Neural cell (in vitro differentiated cells): ENCODE data around the gene ARHGAP29. TPM values are rescaled to one million over a fixed set of nuclear protein-coding genes. Genes with fewer than 3 reads are reported as not detected.

ENCODE experiments used
- H2AFZ ChIP-seq: fragments of 200-600, 300-800 bp; sonication (generic), shearing (Covaris generic); 2 replicates; pipeline ENCODE4 v1.6.0; 2014; ENCODE audit warnings: low read depth, mild to moderate bottlenecking, antibody characterized with exemption, low read length, moderate library complexity
- H3F3A ChIP-seq: fragments of 200-600 bp; shearing (Covaris generic); 2 replicates; pipeline ENCODE4 v1.6.1; 2016; ENCODE audit warnings: mild to moderate bottlenecking, moderate library complexity, mixed read lengths, antibody characterized with exemption, low read length; ENCODE audit not compliant: insufficient read depth, poor library complexity, severe bottlenecking
- H3K27ac ChIP-seq: fragments of 200-600, 300-800 bp; sonication (generic), shearing (Covaris generic); 2 replicates; pipeline ENCODE4 v1.5.1; 2014; ENCODE audit warnings: mild to moderate bottlenecking, low read length, moderate library complexity
- H3K27me3 ChIP-seq: fragments of 300-800, 200-600 bp; sonication (generic), shearing (Covaris generic); 2 replicates; pipeline ENCODE4 v1.6.0; 2014; ENCODE audit warnings: mild to moderate bottlenecking, low read depth, low read length, moderate library complexity; ENCODE audit not compliant: insufficient read depth
- H3K36me3 ChIP-seq: fragments of 300-800, 200-600 bp; sonication (generic), shearing (Covaris generic); 2 replicates; pipeline ENCODE4 v1.5.1; 2014; ENCODE audit warnings: mild to moderate bottlenecking, antibody characterized with exemption, low read length, moderate library complexity; ENCODE audit not compliant: insufficient read depth
- H3K4me2 ChIP-seq: fragments of 300-800, 200-600 bp; sonication (generic), shearing (Covaris generic); 2 replicates; pipeline ENCODE4 v1.6.0; 2014; ENCODE audit warnings: mild to moderate bottlenecking, low read length
- H3K4me3 ChIP-seq: fragments of 300-800, 200-600 bp; sonication (generic), shearing (Covaris generic); 2 replicates; pipeline ENCODE4 v1.5.1; 2014; ENCODE audit warnings: mild to moderate bottlenecking, low read length, moderate library complexity
- H3K79me2 ChIP-seq: fragments of 200-600 bp; shearing (Covaris generic); replicated peaks from 2 replicates; pipeline ENCODE4 v1.6.0; 2014; ENCODE audit warnings: mild to moderate bottlenecking, low read length, moderate library complexity; ENCODE audit not compliant: insufficient read depth
- H3K9ac ChIP-seq: fragments of 300-800, 200-600 bp; sonication (generic), shearing (Covaris generic); 2 replicates; pipeline ENCODE4 v1.6.1; 2016; ENCODE audit warnings: mild to moderate bottlenecking, low read length, mixed read lengths
- H3K9me2 ChIP-seq: fragments of 200-600 bp; shearing (Covaris generic); 2 replicates; pipeline ENCODE4 v1.6.1; 2016; ENCODE audit warnings: mild to moderate bottlenecking, low read length, mixed read lengths; ENCODE audit not compliant: insufficient read depth
- H3K9me3 ChIP-seq: fragments of 200-600, 300-800 bp; sonication (generic), shearing (Covaris generic); 2 replicates; pipeline ENCODE4 v1.6.1; 2016; ENCODE audit warnings: mild to moderate bottlenecking, mixed run types, low read length, moderate library complexity, mixed read lengths
- H4K20me1 ChIP-seq: fragments of 200-600 bp; shearing (Covaris generic); 2 replicates; pipeline ENCODE4 v1.6.1; 2016; ENCODE audit warnings: mild to moderate bottlenecking, mixed run types; ENCODE audit not compliant: insufficient read depth
- EP300 ChIP-seq: fragments of 450-650 bp; conservative IDR thresholded peaks from 2 replicates; pipeline ENCODE4 v1.6.1; 2014; ENCODE audit warnings: antibody characterized with exemption, mild to moderate bottlenecking, moderate library complexity; ENCODE audit not compliant: poor library complexity, severe bottlenecking
- EZH2 ChIP-seq: fragments of 200-600, 300-800 bp; shearing (Covaris generic), sonication (generic); IDR thresholded peaks from 2 replicates; pipeline ENCODE4 v1.6.1; 2014; ENCODE audit warnings: antibody characterized with exemption, low read length, borderline replicate concordance, mild to moderate bottlenecking; ENCODE audit not compliant: insufficient read depth, poor library complexity, severe bottlenecking
- MXI1 ChIP-seq: fragments of 450-650 bp; conservative IDR thresholded peaks from 2 replicates; pipeline ENCODE4 v1.6.1; 2014; ENCODE audit warnings: antibody characterized with exemption, mild to moderate bottlenecking; ENCODE audit not compliant: poor library complexity, severe bottlenecking
- POLR2AphosphoS5 ChIP-seq: IDR thresholded peaks from 2 replicates; pipeline ENCODE4 v1.6.1; 2012
- RAD21 ChIP-seq: fragments of 450-650 bp; conservative IDR thresholded peaks from 2 replicates; pipeline ENCODE4 v1.6.1; 2014; ENCODE audit warnings: antibody characterized with exemption, mild to moderate bottlenecking, moderate library complexity
- SMC3 ChIP-seq: fragments of 450-650 bp; conservative IDR thresholded peaks from 2 replicates; pipeline ENCODE4 v1.6.1; 2014; ENCODE audit warnings: antibody characterized with exemption, mild to moderate bottlenecking, moderate library complexity; ENCODE audit not compliant: poor library complexity
- TAF1 ChIP-seq: IDR thresholded peaks from 2 replicates; pipeline ENCODE4 v1.6.1; 2012; ENCODE audit warnings: low read depth
- polyA plus RNA-seq: library from polyadenylated mRNA; depleted of rRNA; stranded (reverse); fragments of >200 nt; gene quantifications from 2 replicates; pipeline ENCODE4 v1.2.3, GENCODE V29; 2014
- TF ChIP-seq, protein P1 (sequence below): fragments of 450-650 bp; IDR thresholded peaks from 2 replicates; pipeline ENCODE4 v1.5.1; 2014; ENCODE audit warnings: antibody characterized with exemption, mild to moderate bottlenecking, moderate library complexity; ENCODE audit not compliant: poor library complexity, severe bottlenecking
- TF ChIP-seq, protein P2 (sequence below): IDR thresholded peaks from 2 replicates; pipeline ENCODE4 v1.6.1; 2012; ENCODE audit warnings: borderline replicate concordance

Gene ARHGAP29
- polyA plus RNA-seq, 1 donor from 2014 or later: 1.2 TPM

DNA sequence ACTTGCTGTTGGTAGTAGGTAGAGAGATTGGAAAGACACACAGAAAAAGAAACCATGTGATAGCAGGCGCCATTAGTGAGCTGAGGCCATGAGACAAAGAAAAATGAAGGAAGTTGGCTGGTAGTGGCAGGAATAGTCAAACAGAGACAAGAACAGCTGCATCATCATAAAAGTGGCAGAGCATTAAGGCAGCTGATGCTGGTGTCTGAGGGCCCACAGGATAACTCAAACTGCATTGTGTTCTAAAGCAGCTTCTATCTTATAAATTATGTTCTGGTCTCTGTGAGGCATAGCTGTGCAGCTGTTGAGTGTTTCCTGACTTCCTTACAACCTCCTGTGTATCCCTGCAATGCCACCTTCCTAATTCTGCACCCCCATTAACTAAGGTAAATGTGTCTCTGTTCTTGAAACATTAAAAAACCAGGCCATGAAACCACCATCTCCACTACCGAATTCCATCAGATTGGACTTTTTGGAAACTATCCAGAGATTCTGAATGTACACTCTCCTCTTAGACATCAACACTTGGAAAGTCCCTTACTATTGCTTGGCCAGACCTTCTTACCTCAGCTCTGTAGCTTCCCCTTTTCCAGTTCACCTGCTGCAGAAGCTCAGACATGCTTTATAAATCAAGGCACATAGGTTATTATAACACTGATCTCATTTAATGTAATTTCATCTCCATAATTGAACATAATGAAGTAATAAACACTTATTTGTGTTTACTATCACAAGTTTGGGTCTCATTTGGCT lies 23.4 kb upstream of the ARHGAP29 start:
- Histone ChIP-seq H3K9me3 (no peaks in the 10 kb centered on the region), H3K4me2 (no peak overlapping the region), H3K9me2 (no peaks in the 10 kb centered on the region), H3K9ac (no peak overlapping the region), H3K79me2 (no peaks in the 10 kb centered on the region), H3K27me3 (no peaks in the 10 kb centered on the region), H3K4me3 (no peak overlapping the region), H3K27ac (no peak overlapping the region), H3K36me3 (no peaks in the 10 kb centered on the region), H3F3A (no peaks in the 10 kb centered on the region), H2AFZ (no peak overlapping the region), H4K20me1 (no peaks in the 10 kb centered on the region)
- no peak for TF ChIP-seq TAF1
- TF ChIP-seq SMC3: no peak
- no peak for TF ChIP-seq RAD21
- TF ChIP-seq, protein P1, sequence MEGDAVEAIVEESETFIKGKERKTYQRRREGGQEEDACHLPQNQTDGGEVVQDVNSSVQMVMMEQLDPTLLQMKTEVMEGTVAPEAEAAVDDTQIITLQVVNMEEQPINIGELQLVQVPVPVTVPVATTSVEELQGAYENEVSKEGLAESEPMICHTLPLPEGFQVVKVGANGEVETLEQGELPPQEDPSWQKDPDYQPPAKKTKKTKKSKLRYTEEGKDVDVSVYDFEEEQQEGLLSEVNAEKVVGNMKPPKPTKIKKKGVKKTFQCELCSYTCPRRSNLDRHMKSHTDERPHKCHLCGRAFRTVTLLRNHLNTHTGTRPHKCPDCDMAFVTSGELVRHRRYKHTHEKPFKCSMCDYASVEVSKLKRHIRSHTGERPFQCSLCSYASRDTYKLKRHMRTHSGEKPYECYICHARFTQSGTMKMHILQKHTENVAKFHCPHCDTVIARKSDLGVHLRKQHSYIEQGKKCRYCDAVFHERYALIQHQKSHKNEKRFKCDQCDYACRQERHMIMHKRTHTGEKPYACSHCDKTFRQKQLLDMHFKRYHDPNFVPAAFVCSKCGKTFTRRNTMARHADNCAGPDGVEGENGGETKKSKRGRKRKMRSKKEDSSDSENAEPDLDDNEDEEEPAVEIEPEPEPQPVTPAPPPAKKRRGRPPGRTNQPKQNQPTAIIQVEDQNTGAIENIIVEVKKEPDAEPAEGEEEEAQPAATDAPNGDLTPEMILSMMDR: no peak
- no peak for TF ChIP-seq EP300
- no peak for TF ChIP-seq MXI1
- TF ChIP-seq, protein P2, sequence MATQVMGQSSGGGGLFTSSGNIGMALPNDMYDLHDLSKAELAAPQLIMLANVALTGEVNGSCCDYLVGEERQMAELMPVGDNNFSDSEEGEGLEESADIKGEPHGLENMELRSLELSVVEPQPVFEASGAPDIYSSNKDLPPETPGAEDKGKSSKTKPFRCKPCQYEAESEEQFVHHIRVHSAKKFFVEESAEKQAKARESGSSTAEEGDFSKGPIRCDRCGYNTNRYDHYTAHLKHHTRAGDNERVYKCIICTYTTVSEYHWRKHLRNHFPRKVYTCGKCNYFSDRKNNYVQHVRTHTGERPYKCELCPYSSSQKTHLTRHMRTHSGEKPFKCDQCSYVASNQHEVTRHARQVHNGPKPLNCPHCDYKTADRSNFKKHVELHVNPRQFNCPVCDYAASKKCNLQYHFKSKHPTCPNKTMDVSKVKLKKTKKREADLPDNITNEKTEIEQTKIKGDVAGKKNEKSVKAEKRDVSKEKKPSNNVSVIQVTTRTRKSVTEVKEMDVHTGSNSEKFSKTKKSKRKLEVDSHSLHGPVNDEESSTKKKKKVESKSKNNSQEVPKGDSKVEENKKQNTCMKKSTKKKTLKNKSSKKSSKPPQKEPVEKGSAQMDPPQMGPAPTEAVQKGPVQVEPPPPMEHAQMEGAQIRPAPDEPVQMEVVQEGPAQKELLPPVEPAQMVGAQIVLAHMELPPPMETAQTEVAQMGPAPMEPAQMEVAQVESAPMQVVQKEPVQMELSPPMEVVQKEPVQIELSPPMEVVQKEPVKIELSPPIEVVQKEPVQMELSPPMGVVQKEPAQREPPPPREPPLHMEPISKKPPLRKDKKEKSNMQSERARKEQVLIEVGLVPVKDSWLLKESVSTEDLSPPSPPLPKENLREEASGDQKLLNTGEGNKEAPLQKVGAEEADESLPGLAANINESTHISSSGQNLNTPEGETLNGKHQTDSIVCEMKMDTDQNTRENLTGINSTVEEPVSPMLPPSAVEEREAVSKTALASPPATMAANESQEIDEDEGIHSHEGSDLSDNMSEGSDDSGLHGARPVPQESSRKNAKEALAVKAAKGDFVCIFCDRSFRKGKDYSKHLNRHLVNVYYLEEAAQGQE: no peak
- no peak for TF ChIP-seq POLR2AphosphoS5
- TF ChIP-seq EZH2: no peak

DNA sequence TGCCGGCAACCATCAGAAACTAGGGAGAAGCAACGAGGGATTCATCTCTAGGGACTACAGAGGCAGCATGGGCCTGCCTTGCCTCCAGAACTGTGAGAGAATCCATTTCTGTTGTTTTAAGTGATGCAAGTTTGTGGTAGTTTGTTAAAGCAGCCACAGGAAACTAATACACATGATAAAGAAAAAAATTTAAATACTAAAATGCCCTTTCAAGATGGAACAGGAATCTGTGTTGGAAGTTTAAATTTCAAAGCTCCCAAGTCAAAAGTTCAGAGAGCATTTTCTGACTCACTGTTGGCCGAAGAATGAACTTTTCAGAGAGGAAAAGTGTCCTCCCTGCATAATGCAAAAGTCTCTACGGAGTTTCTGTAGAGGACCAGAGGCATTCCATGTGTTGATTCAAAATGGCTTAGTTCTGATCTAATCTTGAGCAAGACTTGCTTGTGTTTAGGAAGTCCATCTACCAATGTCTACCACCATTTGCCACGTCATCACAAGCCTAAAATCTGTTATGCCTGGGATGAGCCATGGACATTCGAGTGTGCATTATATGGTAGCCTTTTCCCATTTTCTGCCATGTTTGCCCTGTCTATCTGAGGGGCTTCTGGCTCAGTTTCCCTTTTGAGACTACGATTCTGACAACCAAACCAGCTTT lies 22.4 kb upstream of the ARHGAP29 start:
- Histone ChIP-seq H3K27me3 (no peaks in the 10 kb centered on the region), H3K27ac (no peak overlapping the region), H3K9me3 (no peaks in the 10 kb centered on the region), H2AFZ (no peak overlapping the region), H3K9ac (no peak overlapping the region), H3F3A (no peaks in the 10 kb centered on the region), H3K4me3 (no peak overlapping the region), H3K79me2 (no peaks in the 10 kb centered on the region), H3K36me3 (no peaks in the 10 kb centered on the region), H3K9me2 (no peaks in the 10 kb centered on the region), H3K4me2 (no peak overlapping the region), H4K20me1 (no peaks in the 10 kb centered on the region)
- TF ChIP-seq EZH2: no peak
- TF ChIP-seq, protein P2: no peak
- no peak for TF ChIP-seq POLR2AphosphoS5
- TF ChIP-seq MXI1: no peak
- no peak for TF ChIP-seq TAF1
- no peak for TF ChIP-seq RAD21
- no peak for TF ChIP-seq SMC3
- TF ChIP-seq EP300: no peak
- TF ChIP-seq, protein P1: no peak
